ENCODE measurements around the gene TYW3.

TYW3 gene

DNA sequence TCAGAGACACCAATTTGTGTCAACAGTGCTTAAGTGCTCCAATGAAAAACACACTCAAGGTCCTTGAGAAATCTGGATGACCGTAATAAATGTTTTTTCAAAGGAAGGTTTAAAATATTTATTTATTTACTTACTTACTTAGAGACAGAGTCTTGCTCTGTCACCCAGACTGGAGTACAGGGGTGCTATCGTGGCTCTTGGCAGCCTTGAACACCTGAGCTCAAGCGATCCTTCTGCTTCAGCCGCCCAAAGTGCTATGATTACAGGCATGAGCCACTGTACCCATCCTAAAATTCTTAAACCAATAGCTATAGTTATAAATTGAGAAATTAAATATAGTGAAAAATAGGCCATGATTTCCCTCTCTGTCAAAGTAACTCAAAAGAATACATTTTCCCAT lies 42.0 kb upstream of the TYW3 start:
- no peak for DNase-seq (ENCODE audit: extremely low spot score)
- POLR2A ChIA-PET, result no interaction called here
- TF ChIP-seq ZNF384 (IDR thresholded peaks at IDR 0.05) (no peak), FOXA1 (IDR thresholded peaks at IDR 0.05) (no peak), ARNT (IDR thresholded peaks at IDR 0.05) (no peak), SP1 (IDR thresholded peaks at IDR 0.05) (no peak), L3MBTL2 (conservative IDR thresholded peaks at IDR 0.05) (no peak), LEF1 (IDR thresholded peaks at IDR 0.05; ENCODE audit: borderline replicate concordance) (no peak), FOXK2 (IDR thresholded peaks at IDR 0.05) (no peak), NFRKB (IDR thresholded peaks at IDR 0.05) (no peak), FOXM1 (IDR thresholded peaks at IDR 0.05; ENCODE audit: borderline replicate concordance) (no peak), SUZ12 (IDR thresholded peaks at IDR 0.05) (no peak), TARDBP (IDR thresholded peaks at IDR 0.05) (no peak)
- TF ChIP-seq, protein P1, sequence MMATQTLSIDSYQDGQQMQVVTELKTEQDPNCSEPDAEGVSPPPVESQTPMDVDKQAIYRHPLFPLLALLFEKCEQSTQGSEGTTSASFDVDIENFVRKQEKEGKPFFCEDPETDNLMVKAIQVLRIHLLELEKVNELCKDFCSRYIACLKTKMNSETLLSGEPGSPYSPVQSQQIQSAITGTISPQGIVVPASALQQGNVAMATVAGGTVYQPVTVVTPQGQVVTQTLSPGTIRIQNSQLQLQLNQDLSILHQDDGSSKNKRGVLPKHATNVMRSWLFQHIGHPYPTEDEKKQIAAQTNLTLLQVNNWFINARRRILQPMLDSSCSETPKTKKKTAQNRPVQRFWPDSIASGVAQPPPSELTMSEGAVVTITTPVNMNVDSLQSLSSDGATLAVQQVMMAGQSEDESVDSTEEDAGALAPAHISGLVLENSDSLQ (IDR thresholded peaks at IDR 0.05), result no peak
- CTCF ChIA-PET, result interaction anchor here (0.7 to 1.8 kb wide), 2 partner anchors 15 to 462 kb away, joined by 3 read pairs; no protein-coding TSS in a partner anchor

DNA sequence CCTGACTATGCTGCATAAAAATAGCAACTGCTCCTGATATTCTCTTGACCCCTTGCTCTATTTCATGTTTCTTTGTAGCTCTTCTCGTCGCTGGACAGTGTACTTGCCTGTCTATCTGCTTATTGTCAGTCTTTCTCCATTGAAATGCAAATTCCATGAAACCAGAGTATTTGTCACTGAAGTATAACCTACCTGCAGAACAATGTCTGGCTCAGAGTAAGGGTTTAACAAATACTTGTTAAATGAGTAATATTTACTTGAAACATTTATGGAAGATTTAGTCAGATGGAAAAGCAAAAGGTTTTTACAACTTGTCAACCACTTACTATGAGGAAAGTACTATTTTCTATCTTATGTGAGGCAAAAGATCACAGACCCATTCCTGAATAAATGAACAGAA lies 39.5 kb upstream of the TYW3 start:
- TF ChIP-seq L3MBTL2 (conservative IDR thresholded peaks at IDR 0.05) (no peak), TARDBP (IDR thresholded peaks at IDR 0.05) (no peak), ARNT (IDR thresholded peaks at IDR 0.05) (no peak), BHLHE40 (IDR thresholded peaks at IDR 0.05; ENCODE audit: borderline replicate concordance) (no peak), ZNF384 (IDR thresholded peaks at IDR 0.05) (no peak), SP1 (IDR thresholded peaks at IDR 0.05) (no peak), HDGF (IDR thresholded peaks at IDR 0.05; ENCODE audit: borderline replicate concordance) (no peak), FOXK2 (IDR thresholded peaks at IDR 0.05) (no peak), CTBP1 (IDR thresholded peaks at IDR 0.05; ENCODE audit: borderline replicate concordance) (no peak), FOXA1 (IDR thresholded peaks at IDR 0.05) (no peak), LEF1 (IDR thresholded peaks at IDR 0.05; ENCODE audit: borderline replicate concordance) (no peak), FOXM1 (IDR thresholded peaks at IDR 0.05; ENCODE audit: borderline replicate concordance) (no peak), NFRKB (IDR thresholded peaks at IDR 0.05) (no peak)
- TF ChIP-seq, protein P1 (IDR thresholded peaks at IDR 0.05), result no peak
- DNase-seq (ENCODE audit: extremely low spot score), result no peak
- POLR2A ChIA-PET, result no interaction called here
- CTCF ChIA-PET, result no interaction called here

DNA sequence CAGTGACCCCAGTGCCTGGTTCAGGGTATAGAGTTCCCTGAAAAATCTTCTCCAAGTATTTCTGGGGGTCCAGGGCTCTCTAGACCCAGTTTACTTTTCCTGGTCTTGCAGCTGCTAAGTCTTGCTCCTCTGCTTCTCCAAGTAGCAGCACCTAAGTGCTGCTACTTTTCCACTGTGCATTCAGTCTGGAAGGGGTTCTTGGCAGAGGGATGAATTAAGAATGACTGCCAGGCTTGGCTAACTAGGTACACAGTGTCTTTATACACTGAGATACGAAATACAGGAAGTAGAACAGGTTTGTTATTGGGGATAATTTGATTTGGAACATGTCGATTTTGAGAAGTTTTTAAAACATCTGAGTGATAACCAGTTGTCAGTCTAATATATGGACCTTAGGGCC lies 35.1 kb upstream of the TYW3 start:
- CTCF ChIA-PET, result no interaction called here
- TF ChIP-seq FOXK2 (IDR thresholded peaks at IDR 0.05) (no peak), FOXM1 (IDR thresholded peaks at IDR 0.05; ENCODE audit: borderline replicate concordance) (no peak), FOXA1 (IDR thresholded peaks at IDR 0.05) (no peak), LEF1 (IDR thresholded peaks at IDR 0.05; ENCODE audit: borderline replicate concordance) (no peak), ELF4 (IDR thresholded peaks at IDR 0.05) (no peak), BHLHE40 (IDR thresholded peaks at IDR 0.05; ENCODE audit: borderline replicate concordance) (no peak), TARDBP (IDR thresholded peaks at IDR 0.05) (no peak)
- DNase-seq (ENCODE audit: extremely low spot score), result no peak
- POLR2A ChIA-PET, result no interaction called here

DNA sequence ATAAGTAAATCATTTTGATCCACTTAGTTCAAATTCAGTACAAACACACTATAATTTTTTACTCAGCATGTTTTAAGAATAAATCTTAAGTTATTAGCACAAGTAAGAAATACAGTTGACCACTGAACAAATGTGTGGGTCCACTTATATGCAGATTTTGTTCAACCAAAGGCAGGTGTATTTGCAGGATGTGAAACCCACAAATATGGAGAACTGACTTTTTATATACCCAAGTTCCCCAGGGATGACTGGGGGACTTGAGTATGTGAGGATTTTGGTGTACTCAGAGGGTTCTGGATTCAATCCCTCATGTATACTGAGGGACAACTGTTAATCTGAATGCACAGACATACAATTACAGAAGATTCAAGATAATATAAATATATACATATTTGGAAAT lies 33.6 kb upstream of the TYW3 start:
- ChIA-PET CTCF (no interaction called here), POLR2A (no interaction called here)
- no peak for DNase-seq (ENCODE audit: extremely low spot score)
- TF ChIP-seq FOXM1 (IDR thresholded peaks at IDR 0.05; ENCODE audit: borderline replicate concordance) (no peak), BHLHE40 (IDR thresholded peaks at IDR 0.05; ENCODE audit: borderline replicate concordance) (no peak), SP1 (IDR thresholded peaks at IDR 0.05) (no peak), FOXA1 (IDR thresholded peaks at IDR 0.05) (no peak), HDGF (IDR thresholded peaks at IDR 0.05; ENCODE audit: borderline replicate concordance) (no peak), ZNF384 (IDR thresholded peaks at IDR 0.05) (no peak), L3MBTL2 (conservative IDR thresholded peaks at IDR 0.05) (no peak), NFRKB (IDR thresholded peaks at IDR 0.05) (no peak), FOXK2 (IDR thresholded peaks at IDR 0.05) (no peak), TARDBP (IDR thresholded peaks at IDR 0.05) (no peak), SUZ12 (IDR thresholded peaks at IDR 0.05) (no peak), ELF4 (IDR thresholded peaks at IDR 0.05) (no peak), LEF1 (IDR thresholded peaks at IDR 0.05; ENCODE audit: borderline replicate concordance) (no peak), CTBP1 (IDR thresholded peaks at IDR 0.05; ENCODE audit: borderline replicate concordance) (no peak), ARNT (IDR thresholded peaks at IDR 0.05) (no peak)
- TF ChIP-seq, protein P1 (IDR thresholded peaks at IDR 0.05), result no peak

DNA sequence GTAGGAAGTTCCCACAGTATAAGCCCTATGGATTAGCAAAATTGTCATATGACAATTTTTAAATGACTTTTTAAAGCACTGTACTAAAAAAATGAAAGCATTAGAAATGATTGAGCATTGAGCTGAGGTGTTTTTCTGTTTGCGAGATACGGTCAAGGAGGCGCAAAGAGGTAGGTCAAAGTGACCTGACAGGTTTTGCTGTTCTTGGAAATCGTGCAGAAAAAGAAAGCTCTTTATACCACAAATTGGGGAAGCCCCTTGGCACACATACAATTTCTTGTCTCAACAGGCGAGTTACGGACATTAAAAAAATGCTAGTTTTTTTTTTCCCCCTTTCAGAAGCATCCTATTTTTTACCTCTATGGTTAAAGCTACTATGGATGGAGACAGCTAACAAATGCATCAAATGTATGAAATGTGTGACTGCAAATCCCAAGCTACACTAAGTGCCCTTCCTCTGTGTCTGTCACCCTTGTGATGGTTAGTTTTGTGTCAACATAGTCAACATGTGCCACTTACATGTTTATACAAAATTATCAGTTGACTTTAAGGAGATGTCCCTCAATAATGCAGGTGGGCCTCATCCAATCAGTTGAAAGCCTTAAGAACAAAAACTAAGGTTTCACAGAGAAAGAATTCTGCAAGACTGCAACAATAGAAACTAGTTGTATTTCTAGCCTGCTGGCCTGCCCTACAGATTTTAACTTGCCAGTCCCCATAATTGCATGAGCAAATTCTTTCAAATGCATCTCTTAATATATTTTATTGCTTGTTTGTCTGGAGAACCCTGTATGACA lies 29.4 kb upstream of the TYW3 start:
- no peak for TF ChIP-seq LEF1 (IDR thresholded peaks at IDR 0.05; ENCODE audit: borderline replicate concordance)
- TF ChIP-seq HDGF (IDR thresholded peaks at IDR 0.05; ENCODE audit: borderline replicate concordance), result no peak
- no peak for TF ChIP-seq SP1 (IDR thresholded peaks at IDR 0.05)
- no peak for TF ChIP-seq TARDBP (IDR thresholded peaks at IDR 0.05)
- no peak for TF ChIP-seq FOXK2 (IDR thresholded peaks at IDR 0.05)
- TF ChIP-seq ELF4 (IDR thresholded peaks at IDR 0.05), result no peak
- TF ChIP-seq FOXM1 (IDR thresholded peaks at IDR 0.05; ENCODE audit: borderline replicate concordance), result no peak
- TF ChIP-seq L3MBTL2 (conservative IDR thresholded peaks at IDR 0.05), result no peak
- no peak for TF ChIP-seq FOXA1 (IDR thresholded peaks at IDR 0.05)
- no peak for TF ChIP-seq ZNF384 (IDR thresholded peaks at IDR 0.05)
- no peak for TF ChIP-seq NFRKB (IDR thresholded peaks at IDR 0.05)
- TF ChIP-seq CTBP1 (IDR thresholded peaks at IDR 0.05; ENCODE audit: borderline replicate concordance), result no peak
- TF ChIP-seq BHLHE40 (IDR thresholded peaks at IDR 0.05; ENCODE audit: borderline replicate concordance), result no peak
- no peak for TF ChIP-seq ARNT (IDR thresholded peaks at IDR 0.05)
- TF ChIP-seq, protein P1 (IDR thresholded peaks at IDR 0.05), result no peak
- no peak for TF ChIP-seq SUZ12 (IDR thresholded peaks at IDR 0.05)
- DNase-seq (ENCODE audit: extremely low spot score), result no peak
- ChIA-PET CTCF (no interaction called here), POLR2A (no interaction called here)

All from HEK293T (cell line).